A549 (cell line): ENCODE results near the gene BSND. TPM values are rescaled to one million over a fixed set of nuclear protein-coding genes. Genes with fewer than 3 reads are reported as not detected.

Experiments used
- ATAC-seq, 2 experiments: fragments of 200-7000 bp in 1 of 2; fragments of >200 bp in 1 of 2; cut with Nextera tagmentation in 1 of 2; cut with Tn5 transposase in 1 of 2; 3 replicates each; pipeline versions ENCODE4 v1.8.0 to v1.9.1; 2018 to 2020; ENCODE audit warnings: mild to moderate bottlenecking in 1 of 2, moderate library complexity in 1 of 2
- CTCF ChIA-PET: fragments of 300-600 bp; sonication (Branson Sonifier 250); formaldehyde crosslinking; extraction: SDS; loops from one replicate; lab custom pipeline; 2021; ENCODE audit warnings: antibody characterized with exemption, inconsistent platforms; lab: Yijun Ruan, JAX
- POLR2A ChIA-PET: fragments of 350-600 bp; formaldehyde crosslinking; extraction: SDS; loops from one replicate; lab custom pipeline; 2021; ENCODE audit warnings: antibody characterized with exemption, inconsistent platforms; lab: Yijun Ruan, JAX
- DNase-seq, 2 experiments: peaks; one replicate each; pipeline versions ENCODE4 v3.0.0 to v3.0.0-alpha.2; 2011 to 2016; ENCODE audit warnings: low read depth in 1 of 2, low spot score in 1 of 2
- FAIRE-seq: peaks from 2 replicates; lab custom pipeline; 2011; peaks lifted over from hg19 to GRCh38; lab: Jason Lieb, UNC
- H3K27ac ChIP-seq, 2 experiments: fragments of >200 bp; sonication (Bioruptor Twin); formaldehyde crosslinking; 3 replicates each; pipeline ENCODE4 v1.5.1; 2016 to 2017
- H3K4me1 ChIP-seq: fragments of >200 bp; sonication (Bioruptor Twin); formaldehyde crosslinking; 3 replicates; pipeline ENCODE4 v1.6.1; 2016
- H3K4me2 ChIP-seq: fragments of >200 bp; sonication (Bioruptor Twin); formaldehyde crosslinking; 3 replicates; pipeline ENCODE4 v1.6.1; 2016
- H3K4me3 ChIP-seq: fragments of >200 bp; sonication (Bioruptor Twin); formaldehyde crosslinking; 3 replicates; pipeline ENCODE4 v1.5.1; 2016
- H3K9me3 ChIP-seq: fragments of >200 bp; sonication (Bioruptor Twin); formaldehyde crosslinking; 3 replicates; pipeline ENCODE4 v1.6.1; 2016
- CBX8 ChIP-seq: fragments of 200-600 bp; sonication (generic); IDR thresholded peaks from 2 replicates; pipeline ENCODE4 v1.6.1; 2016
- CEBPB ChIP-seq, 2 experiments: fragments of >200 bp in 1 of 2; sonication (Bioruptor Twin) in 1 of 2; formaldehyde crosslinking in 1 of 2; IDR thresholded peaks; 2 replicates each; pipeline ENCODE4 v1.6.1; 2012 to 2016
- CHD2 ChIP-seq: fragments of 150-350 bp; IDR thresholded peaks from 2 replicates; pipeline ENCODE4 v1.6.1; 2014; ENCODE audit warnings: low read length; ENCODE audit not compliant: partially characterized antibody
- CHD4 ChIP-seq: fragments of 200-600 bp; sonication (generic); IDR thresholded peaks from 2 replicates; pipeline ENCODE4 v1.6.1; 2016; ENCODE audit warnings: antibody characterized with exemption, mild to moderate bottlenecking, borderline replicate concordance
- EHF ChIP-seq: fragments of 250-450 bp; sonication (Bioruptor Pico); IDR thresholded peaks from 2 replicates; pipeline ENCODE4 v1.5.0; 2020; ENCODE audit warnings: mild to moderate bottlenecking
- EHMT2 ChIP-seq: fragments of 200-600 bp; sonication (generic); IDR thresholded peaks from 2 replicates; pipeline ENCODE4 v1.6.1; 2016; ENCODE audit warnings: antibody characterized with exemption, low read depth, mild to moderate bottlenecking, moderate library complexity
- ESRRA ChIP-seq: fragments of 150-350 bp; IDR thresholded peaks from 2 replicates; pipeline ENCODE4 v1.6.1; 2014; ENCODE audit warnings: mild to moderate bottlenecking, low read length, borderline replicate concordance
- FOSL2 ChIP-seq, 2 experiments: fragments of 450-650 bp in 1 of 2; fragments of >200 bp in 1 of 2; sonication (Bioruptor Twin) in 1 of 2; formaldehyde crosslinking; IDR thresholded peaks; 2 replicates each; pipeline versions ENCODE4 v1.5.0 to v1.6.1; 2016 to 2020; ENCODE audit warnings: mild to moderate bottlenecking in 1 of 2, moderate library complexity in 1 of 2
- FOXS1 ChIP-seq: fragments of 250-450 bp; sonication (Bioruptor Pico); IDR thresholded peaks from 2 replicates; pipeline ENCODE4 v1.5.0; 2020; ENCODE audit warnings: mild to moderate bottlenecking, moderate library complexity
- GATA3 ChIP-seq: IDR thresholded peaks from 2 replicates; pipeline ENCODE4 v1.6.1; 2012; ENCODE audit warnings: borderline replicate concordance
- HDAC2 ChIP-seq: fragments of 200-600 bp; sonication (generic); IDR thresholded peaks from 2 replicates; pipeline ENCODE4 v1.6.1; 2016
- HES2 ChIP-seq: fragments of >200 bp; sonication (Bioruptor Twin); formaldehyde crosslinking; IDR thresholded peaks from 2 replicates; pipeline ENCODE4 v1.6.1; 2016
- HEYL ChIP-seq: fragments of 250-450 bp; sonication (Bioruptor Pico); IDR thresholded peaks from 2 replicates; pipeline ENCODE4 v1.8.0; 2021; ENCODE audit warnings: mild to moderate bottlenecking, moderate library complexity
- HOXA7 ChIP-seq: fragments of 250-450 bp; sonication (Bioruptor Pico); IDR thresholded peaks from 2 replicates; pipeline ENCODE4 v1.5.0; 2020; ENCODE audit warnings: mild to moderate bottlenecking, moderate library complexity
- HOXB13 ChIP-seq: fragments of 250-450 bp; sonication (Bioruptor Pico); IDR thresholded peaks from 2 replicates; pipeline ENCODE4 v1.5.0; 2020; ENCODE audit warnings: low read depth, mild to moderate bottlenecking, moderate library complexity
- JUNB ChIP-seq: fragments of >200 bp; sonication (Bioruptor Twin); formaldehyde crosslinking; IDR thresholded peaks from 2 replicates; pipeline ENCODE4 v1.6.1; 2016
- KDM1A ChIP-seq: fragments of 200-600 bp; sonication (generic); IDR thresholded peaks from 2 replicates; pipeline ENCODE4 v1.6.1; 2016; ENCODE audit warnings: low read depth, mild to moderate bottlenecking
- MAFK ChIP-seq: fragments of 450-650 bp; IDR thresholded peaks from 2 replicates; pipeline ENCODE4 v1.6.1; 2014; ENCODE audit not compliant: partially characterized antibody
- MAX ChIP-seq: IDR thresholded peaks from 2 replicates; pipeline ENCODE4 v1.6.1; 2012
- MAZ ChIP-seq: fragments of 150-350 bp; IDR thresholded peaks from 2 replicates; pipeline ENCODE4 v1.6.1; 2014; ENCODE audit warnings: antibody characterized with exemption, low read depth, low read length, borderline replicate concordance
- MYC ChIP-seq: IDR thresholded peaks from 2 replicates; pipeline ENCODE4 v1.6.1; 2012; ENCODE audit warnings: mild to moderate bottlenecking, inconsistent platforms, low read length, improper control_type of control experiment, borderline replicate concordance
- NFE2L2 ChIP-seq: fragments of 150-350 bp; conservative IDR thresholded peaks from 2 replicates; pipeline ENCODE4 v1.6.1; 2014; ENCODE audit warnings: low read length
- POLR2A ChIP-seq: IDR thresholded peaks from 2 replicates; pipeline ENCODE4 v1.6.1; 2012; ENCODE audit warnings: mild to moderate bottlenecking, low read length
- POLR2AphosphoS2 ChIP-seq: conservative IDR thresholded peaks from 2 replicates; pipeline ENCODE4 v1.6.1; 2012; ENCODE audit warnings: low read length, improper control_type of control experiment, inconsistent platforms
- RCOR1 ChIP-seq: fragments of 150-350 bp; IDR thresholded peaks from 2 replicates; pipeline ENCODE4 v1.6.1; 2014; ENCODE audit warnings: antibody characterized with exemption, low read length, low read depth
- SMC3 ChIP-seq: fragments of >200 bp; sonication (Bioruptor Twin); formaldehyde crosslinking; IDR thresholded peaks from 3 replicates; pipeline ENCODE4 v1.6.1; 2018; ENCODE audit warnings: inconsistent platforms
- SREBF2 ChIP-seq: fragments of 450-650 bp; IDR thresholded peaks from 2 replicates; pipeline ENCODE4 v1.6.1; 2014; ENCODE audit warnings: mild to moderate bottlenecking, moderate library complexity
- ZNF302 ChIP-seq: fragments of 250-450 bp; sonication (Bioruptor Pico); IDR thresholded peaks from 2 replicates; pipeline ENCODE4 v1.9.0; 2021; ENCODE audit warnings: inconsistent platforms, mild to moderate bottlenecking, moderate library complexity
- ZSCAN20 ChIP-seq: fragments of 250-450 bp; sonication (Bioruptor Pico); IDR thresholded peaks from 2 replicates; pipeline ENCODE4 v1.8.0; 2022; ENCODE audit warnings: mild to moderate bottlenecking, moderate library complexity
- WGBS: methylation state at CpG from one replicate; pipeline ENCODE4 v1.1.6; 2017; ENCODE audit errors: missing lambda C conversion rate; 5-methylcytosine and 5-hydroxymethylcytosine counted together
- polyA plus RNA-seq, 4 experiments: library from polyadenylated mRNA; depleted of rRNA in 3 of 4; stranded (reverse); fragments of >200 nt; fragmentation: RNase III in 1 of 4; extraction: RNeasy Plus Mini Kit Qiagen cat#74134 plus additional on column Dnase treatment in 1 of 4; gene quantifications; 2 replicates in 3 of 4; 3 replicates in 1 of 4; pipeline ENCODE4 v1.2.3, GENCODE V29; 2011 to 2017

Gene BSND
- polyA plus RNA-seq, 2 of the 4 experiments (the other 2 are of a cell fraction) = not detected

- CTCF ChIA-PET = interaction anchor here (0.6 to 20.8 kb wide), 6 partner anchors 9 to 42 kb away, joined by 3 to 451 read pairs (median 9); no protein-coding TSS in a partner anchor
- ATAC-seq = no peak
- 62% methylated on average over 4 of the region's 8 CpGs for WGBS
- Histone ChIP-seq H3K4me1 (no peaks in the 10 kb centered on the region), H3K4me3 (no peak overlapping the region), H3K9me3 (no peaks in the 10 kb centered on the region), H3K4me2 (no peak overlapping the region), H3K27ac (no peak overlapping the region; a peak in 1 of 6 replicates)
- FAIRE-seq = no peak
- POLR2A ChIA-PET = no interaction called here
- DNase-seq = no peak
- no peak for TF ChIP-seq MAZ
- no peak for TF ChIP-seq HES2
- TF ChIP-seq ZNF302 (CRISPR knock-in tag) = no peak
- no peak for TF ChIP-seq NFE2L2
- no peak for TF ChIP-seq JUNB
- no peak for TF ChIP-seq EHMT2
- no peak for TF ChIP-seq CHD4
- TF ChIP-seq POLR2A = no peak
- TF ChIP-seq CBX8 = no peak
- no peak for TF ChIP-seq MAFK
- no peak for TF ChIP-seq FOXS1 (CRISPR knock-in tag)
- no peak for TF ChIP-seq SREBF2
- TF ChIP-seq CEBPB (IDR thresholded peaks at IDR 0.05) = no peak
- TF ChIP-seq CHD2 = no peak
- TF ChIP-seq MYC = no peak
- no peak for TF ChIP-seq GATA3
- TF ChIP-seq MAX = no peak
- no peak for TF ChIP-seq EHF (CRISPR knock-in tag)
- TF ChIP-seq HOXB13 (CRISPR knock-in tag) = no peak
- no peak for TF ChIP-seq KDM1A
These were observed 10.6 kb upstream of the BSND start for GRCh38 chr1:54987919-54988705.

DNA sequence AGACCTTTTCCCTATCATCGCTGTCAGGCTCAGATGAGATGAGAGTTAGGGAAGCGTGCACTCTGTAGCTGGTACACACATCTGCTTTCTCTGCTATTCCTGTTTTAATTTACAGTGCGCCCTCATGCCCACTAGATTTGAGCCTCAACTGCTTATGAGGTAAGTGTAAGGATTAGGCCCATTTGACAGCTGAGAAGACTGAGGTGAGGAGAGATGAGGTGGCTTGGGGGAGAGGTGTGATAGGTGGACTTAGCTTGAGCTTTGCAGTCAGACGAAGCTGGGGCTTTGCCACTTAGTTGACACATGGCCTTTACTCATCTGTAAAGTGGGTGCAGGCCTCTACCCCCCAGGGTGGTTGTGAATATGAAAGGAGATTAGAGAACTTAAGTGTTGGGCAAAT is 9.8 kb upstream of the BSND start:
- TF ChIP-seq HEYL (CRISPR knock-in tag) (no peak), MAX (no peak), POLR2AphosphoS2 (no peak), RCOR1 (no peak), KDM1A (no peak), ESRRA (no peak), SMC3 (no peak), CBX8 (no peak), ZSCAN20 (no peak), HDAC2 (no peak), FOSL2 (IDR thresholded peaks at IDR 0.05) (no peak), FOSL2 (CRISPR knock-in tag; IDR thresholded peaks at IDR 0.05) (no peak), NFE2L2 (no peak), GATA3 (no peak), HOXA7 (CRISPR knock-in tag) (no peak)
- TF ChIP-seq, all 56 proteins: peak for 0
- no peak for FAIRE-seq
- no peak overlapping the region for H3K27ac ChIP-seq
- H3K4me1 ChIP-seq = no peaks in the 10 kb centered on the region
- no peak for DNase-seq
- H3K4me2 ChIP-seq = no peak overlapping the region
- no peak for ATAC-seq
- ChIA-PET CTCF (interaction anchor here (0.8 to 20.8 kb wide), 5 partner anchors 10 to 337 kb away, joined by 3 to 451 read pairs (median 3); partner anchors contain the start of gene BSND), POLR2A (no interaction called here)
- 81% methylated on average over 4 of the region's 4 CpGs for WGBS
- H3K4me3 ChIP-seq = no peak overlapping the region
- H3K9me3 ChIP-seq = no peaks in the 10 kb centered on the region
